ENCODE results near the gene ANKMY1. TPM values are rescaled to one million over a fixed set of nuclear protein-coding genes. Genes with fewer than 3 reads are reported as not detected.

ANKMY1 gene
- total and polyA plus RNA-seq, 2 experiments from 2014 or later, result 2.3 to 8.9 TPM

DNA sequence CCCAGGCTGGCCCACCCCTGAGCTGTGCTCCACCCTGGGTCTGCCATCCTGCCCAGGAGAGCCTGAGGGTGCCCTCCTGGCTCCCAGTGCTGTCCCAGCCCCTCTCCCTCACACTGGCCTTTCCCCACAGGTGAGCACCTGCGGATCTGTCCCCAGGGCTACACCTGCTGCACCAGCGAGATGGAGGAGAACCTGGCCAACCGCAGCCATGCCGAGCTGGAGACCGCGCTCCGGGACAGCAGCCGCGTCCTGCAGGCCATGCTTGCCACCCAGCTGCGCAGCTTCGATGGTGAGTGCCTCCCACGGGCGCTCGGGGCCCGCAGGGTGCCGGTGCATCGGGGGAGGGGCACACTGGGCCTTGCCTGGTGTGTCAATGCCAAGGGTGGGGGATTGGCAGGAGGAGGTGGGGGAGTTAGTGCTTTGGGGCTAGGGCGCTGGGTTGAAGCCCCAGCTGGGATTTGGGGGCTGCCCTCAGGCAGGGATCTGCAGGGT lies 98.8 kb downstream of the ANKMY1 start (continued):
- no peak for TF ChIP-seq ZNF462 (CRISPR knock-in tag; IDR thresholded peaks at IDR 0.05)
- TF ChIP-seq, protein P1, sequence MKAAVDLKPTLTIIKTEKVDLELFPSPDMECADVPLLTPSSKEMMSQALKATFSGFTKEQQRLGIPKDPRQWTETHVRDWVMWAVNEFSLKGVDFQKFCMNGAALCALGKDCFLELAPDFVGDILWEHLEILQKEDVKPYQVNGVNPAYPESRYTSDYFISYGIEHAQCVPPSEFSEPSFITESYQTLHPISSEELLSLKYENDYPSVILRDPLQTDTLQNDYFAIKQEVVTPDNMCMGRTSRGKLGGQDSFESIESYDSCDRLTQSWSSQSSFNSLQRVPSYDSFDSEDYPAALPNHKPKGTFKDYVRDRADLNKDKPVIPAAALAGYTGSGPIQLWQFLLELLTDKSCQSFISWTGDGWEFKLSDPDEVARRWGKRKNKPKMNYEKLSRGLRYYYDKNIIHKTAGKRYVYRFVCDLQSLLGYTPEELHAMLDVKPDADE (IDR thresholded peaks at IDR 0.05), result no peak
- TF ChIP-seq NANOG (IDR thresholded peaks at IDR 0.05; ENCODE audit: borderline replicate concordance), result no peak
- no peak for TF ChIP-seq EZH2 (IDR thresholded peaks at IDR 0.05; ENCODE audit: low read depth, unreplicated experiment)
- TF ChIP-seq EZH2phosphoT487 (IDR thresholded peaks at IDR 0.05; ENCODE audit: unreplicated experiment), result no peak
- no peak for TF ChIP-seq JUNB (IDR thresholded peaks at IDR 0.05; ENCODE audit: unreplicated experiment)
- TF ChIP-seq CTCF (conservative IDR thresholded peaks at IDR 0.05; ENCODE audit: low read depth in 2 of 2), result no peak
- TF ChIP-seq ZNF331 (CRISPR knock-in tag; IDR thresholded peaks at IDR 0.05; ENCODE audit: low read depth), result no peak
- TF ChIP-seq REST (IDR thresholded peaks at IDR 0.05; ENCODE audit: unreplicated experiment), result no peak
- no peak for TF ChIP-seq POLR2AphosphoS5 (IDR thresholded peaks at IDR 0.05; ENCODE audit: low read depth)
- TF ChIP-seq ZNF114 (CRISPR knock-in tag; IDR thresholded peaks at IDR 0.05), result no peak
